DLD1 (cell line): ENCODE results near the gene DGKD.

Experiments used
- in situ Hi-C: cut with HindIII; loops from 2 replicates; pipeline ENCODE4 v1.10.0; 2017; ENCODE audit warnings: low sequenced_read_pairs

DGKD gene

DNA sequence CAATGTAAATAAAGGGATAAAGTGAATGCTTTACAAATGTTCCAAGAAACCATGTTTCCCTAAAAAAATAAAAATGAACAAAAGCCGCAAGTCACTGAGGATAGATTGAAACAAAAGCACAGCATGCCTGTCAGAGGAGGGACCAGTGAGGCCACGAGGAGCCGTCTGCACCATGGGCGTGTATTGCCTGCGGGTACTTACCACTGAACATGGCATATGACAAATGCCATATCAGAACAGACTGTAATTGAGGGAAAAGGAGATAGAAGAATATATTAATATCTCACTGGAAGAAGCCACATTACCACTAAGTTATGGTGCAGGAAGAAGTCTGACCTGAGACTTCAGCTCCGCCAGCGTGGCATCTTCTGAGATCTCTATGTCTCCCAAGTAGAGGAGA lies 136.5 kb downstream of the DGKD start:
- in situ Hi-C loops = no loop called here

DNA sequence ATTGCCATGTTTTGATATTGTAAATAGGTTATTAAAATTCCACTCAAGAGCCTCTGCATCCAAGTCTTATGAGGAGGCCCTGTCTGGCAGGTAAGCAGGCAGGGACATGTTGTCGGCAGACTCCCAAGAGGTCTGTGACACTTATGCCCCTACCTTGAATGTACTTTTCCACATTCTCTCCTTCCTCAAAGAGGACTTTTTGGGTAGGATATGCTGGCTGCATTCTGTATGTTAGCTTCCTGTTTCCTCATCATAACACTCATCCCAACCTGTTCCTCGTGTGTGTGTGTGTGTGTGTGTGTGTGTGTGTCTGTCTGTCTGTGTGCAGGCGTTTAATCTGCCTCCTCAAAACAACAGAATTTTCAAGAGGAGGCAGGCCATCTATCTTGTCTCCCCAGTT lies 137.0 kb downstream of the DGKD start:
- in situ Hi-C loops = no loop called here

DNA sequence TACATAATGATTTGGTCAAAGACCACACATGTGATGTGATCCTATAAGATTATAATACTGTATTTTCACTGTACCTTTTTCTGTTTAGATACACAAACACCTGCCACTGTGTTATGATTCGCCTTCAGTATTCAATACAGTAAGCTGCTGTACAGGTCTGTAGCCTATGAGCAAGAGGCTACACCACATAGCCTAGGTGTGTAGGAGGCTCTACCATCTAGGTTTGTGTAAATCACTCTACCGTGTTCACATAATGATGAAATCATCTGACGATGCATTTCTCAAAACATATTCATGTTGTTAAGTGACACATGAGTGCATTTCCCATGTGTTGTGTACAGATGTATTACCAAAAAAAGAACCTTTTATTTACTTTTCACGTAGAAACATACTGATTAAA lies 137.8 kb downstream of the DGKD start:
- in situ Hi-C loops = no loop called here

DNA sequence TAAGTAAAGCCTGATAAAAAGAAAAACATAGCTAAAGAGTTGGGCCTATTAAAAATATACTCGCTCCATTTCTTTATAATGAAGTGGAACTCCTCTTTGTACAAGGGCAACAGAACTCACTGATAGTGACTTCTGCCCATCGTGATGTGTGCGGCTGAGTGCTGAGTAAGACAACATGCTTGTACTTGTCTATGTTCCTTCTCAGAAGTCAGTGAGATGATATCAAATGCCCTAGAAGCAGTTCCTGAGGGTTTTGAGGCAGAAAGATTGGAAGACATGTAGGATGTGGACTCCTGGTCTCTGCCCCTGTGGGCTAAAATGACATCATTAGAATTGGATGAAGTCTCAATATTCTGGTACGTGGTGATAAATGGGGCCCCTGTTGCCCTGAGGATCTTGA lies 138.5 kb downstream of the DGKD start:
- in situ Hi-C loops = no loop called here

DNA sequence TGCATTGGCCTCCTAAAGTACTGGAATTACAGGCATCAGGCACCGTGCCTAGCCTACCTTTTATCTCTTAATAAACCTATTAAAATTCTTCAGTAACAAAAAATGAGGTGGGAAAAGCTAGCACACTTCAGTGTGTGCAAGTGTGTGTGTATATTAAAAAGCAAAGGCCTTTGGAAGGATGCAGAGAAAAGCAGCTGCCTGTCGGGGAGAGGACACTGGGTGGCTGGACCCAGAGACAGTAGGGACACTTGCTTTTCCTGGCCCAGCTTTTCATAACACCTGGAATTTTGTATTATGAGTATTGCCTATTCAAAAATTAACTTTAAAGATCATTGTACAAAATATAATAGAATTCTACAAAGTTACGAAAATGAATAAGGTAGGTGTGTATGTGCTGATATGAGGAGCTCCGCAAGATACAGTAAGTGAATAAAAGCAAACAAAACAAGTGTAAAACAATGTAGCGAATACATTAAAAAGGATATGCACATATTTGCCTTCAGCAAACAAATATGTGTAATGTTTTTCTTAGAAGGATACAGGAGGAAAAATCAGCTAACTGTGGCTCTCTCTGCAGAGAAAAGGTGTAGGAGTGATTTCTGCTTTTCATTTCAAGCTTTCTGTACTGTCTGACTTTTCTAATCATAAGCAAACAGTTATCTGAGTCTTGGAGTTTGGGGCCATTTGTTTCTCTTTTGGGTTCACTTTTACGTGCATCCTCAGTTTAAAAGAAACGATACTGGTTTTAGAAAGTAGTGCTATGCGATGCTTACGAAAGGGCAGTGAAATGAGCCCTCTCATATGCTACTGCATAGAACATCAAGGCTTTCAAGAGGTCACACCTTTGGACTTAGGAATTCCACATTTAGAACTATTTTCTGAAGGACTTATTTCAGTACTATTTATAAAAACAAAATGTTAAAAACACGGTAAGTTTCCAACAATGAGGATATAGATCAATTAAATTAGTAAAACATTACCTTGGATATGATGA lies 141.5 kb downstream of the DGKD start:
- in situ Hi-C loops = no loop called here

DNA sequence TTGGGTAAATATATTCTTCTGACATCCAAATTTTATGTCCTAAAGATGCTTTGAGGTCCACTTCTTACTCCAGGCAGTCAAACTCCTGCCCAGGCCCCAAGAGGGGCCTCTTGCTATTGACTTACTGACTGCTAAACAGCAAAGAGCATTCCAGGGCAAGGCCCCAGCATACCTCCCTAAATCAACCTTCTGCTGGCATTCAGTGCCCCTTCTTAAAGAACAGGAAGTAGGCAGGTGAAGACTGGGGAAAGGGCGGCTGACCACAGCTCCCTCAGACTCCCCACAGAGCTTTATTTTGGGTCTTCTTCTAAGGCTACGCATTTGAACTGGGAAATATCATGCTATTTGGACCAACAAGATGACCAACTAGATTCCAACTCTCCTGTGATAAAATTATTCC lies 143.4 kb downstream of the DGKD start:
- in situ Hi-C loops = no loop called here

DNA sequence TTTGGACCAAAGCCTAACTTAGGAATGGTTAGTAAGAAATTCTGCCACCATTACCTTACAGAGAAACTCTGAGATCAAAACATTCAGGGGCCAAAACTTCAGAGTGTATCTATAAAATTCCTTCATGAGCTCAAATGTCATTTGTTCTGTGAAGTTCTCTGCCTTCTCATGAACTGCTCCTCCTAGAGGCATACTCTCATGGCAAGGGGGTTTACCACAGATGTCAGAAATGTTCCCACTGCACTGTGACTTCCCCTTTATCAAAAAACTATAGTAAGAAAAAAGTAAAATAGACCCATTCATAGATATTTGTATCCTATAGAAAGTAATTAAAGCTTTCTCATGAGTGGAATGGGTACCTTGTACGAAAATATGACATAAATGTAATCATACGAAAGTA lies 143.8 kb downstream of the DGKD start:
- in situ Hi-C loops = no loop called here

DNA sequence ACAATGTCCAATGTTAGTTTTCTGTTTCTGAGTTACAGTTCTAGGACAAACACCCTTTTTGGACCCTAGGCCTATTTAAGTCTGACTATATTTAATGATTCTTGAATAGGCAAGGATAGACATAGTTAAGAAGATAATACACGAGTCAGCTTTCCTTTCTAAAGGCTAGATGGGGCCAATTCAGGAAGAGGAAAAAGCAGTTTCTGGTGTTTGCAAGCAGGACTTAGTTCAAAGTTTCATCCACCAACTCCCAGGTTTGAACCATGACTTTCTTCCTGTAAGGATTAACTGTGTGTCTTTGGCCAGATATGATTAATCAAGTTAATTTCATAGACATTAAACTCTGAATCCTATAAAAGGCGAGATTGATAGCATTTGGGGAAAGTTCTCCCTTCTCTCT lies 145.6 kb downstream of the DGKD start:
- in situ Hi-C loops = no loop called here

DNA sequence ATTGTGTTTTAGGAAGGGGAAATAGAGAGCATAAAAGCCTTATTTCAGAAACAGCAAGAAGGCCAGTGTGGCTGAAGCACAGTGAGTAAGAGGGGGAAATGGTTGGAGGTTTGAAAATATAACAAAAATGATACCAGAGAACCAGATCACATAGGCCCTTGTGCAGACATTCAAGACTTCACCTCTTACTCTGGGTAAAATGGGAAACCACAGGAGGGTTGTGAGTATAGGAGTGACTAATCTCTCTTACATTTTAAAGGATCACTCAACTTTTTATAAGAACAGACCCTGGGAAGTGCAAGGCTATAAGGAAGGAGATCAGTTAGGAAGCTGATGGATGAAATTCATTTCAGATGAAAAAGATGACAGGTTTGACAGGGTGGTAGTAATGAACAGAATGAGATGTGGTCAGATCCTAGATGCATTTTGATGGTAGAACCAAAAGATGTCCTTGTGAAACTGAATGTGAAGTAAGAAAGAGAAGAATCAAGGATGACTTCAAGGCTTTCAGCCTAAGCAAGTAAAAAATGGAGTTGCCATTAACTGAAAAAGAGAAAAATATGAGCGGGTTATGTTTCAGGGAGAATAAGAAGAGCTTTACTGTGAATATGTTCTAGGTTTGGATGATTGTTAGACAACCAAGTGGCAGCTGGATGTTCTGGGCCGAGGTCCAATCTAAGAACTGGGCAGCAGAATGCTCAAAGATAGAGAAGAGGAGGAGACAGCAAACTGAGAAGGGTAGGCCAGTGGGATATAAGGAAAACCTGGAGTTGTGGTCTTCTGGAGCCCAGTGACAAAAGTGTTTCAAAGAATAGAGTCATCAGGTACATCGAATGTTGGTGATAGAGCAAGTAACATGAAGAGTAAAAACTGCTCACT lies 147.1 kb downstream of the DGKD start:
- in situ Hi-C loops = no loop called here

DNA sequence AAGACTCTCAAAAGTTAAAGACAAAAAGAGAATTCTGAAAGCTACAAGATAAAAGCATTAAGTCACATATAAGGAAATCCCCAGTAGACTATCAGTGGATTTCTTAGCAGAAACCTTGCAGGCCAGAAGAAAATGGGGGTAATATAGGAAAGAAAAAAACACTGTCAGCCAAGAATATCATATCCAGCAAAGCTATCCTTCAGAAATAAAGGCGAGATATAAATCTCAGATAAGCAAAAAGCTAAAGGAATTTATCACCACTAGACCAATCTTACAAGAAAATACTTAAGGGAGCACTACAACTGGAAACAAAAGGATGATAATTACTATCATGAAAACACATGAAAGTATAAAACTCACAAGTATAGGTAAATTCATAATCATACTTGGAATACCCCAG lies 149.2 kb downstream of the DGKD start:
- in situ Hi-C loops = no loop called here

DNA sequence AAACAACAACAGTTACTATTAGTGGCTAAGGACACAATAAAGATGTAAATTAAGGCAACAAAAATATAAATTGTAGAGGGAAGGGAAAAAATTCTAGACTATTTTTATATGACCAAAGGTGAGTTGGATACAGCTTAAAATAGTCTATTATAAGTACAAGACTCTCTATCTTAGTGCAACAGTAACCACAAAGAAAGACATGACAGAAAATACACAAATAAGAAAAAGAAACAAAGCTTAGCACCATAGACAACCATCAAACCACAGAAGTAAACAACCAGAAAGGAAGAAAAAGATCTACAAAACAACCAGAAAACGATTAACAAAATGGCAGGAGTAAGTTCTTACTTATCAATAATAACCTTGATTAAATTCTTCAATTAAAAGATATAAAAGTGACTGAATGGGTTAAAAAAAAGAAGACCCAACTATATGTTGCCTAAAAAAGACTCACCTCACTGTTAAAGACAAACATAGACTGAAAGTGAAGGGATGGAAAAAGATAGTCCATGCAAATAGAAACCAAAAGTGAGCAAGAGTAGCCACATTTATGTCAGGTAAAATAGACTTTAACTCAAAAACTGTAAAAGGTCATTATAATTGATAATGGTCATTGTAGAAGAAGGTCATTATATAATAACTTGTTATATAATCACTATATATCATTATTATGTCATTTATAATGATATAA lies 149.8 kb downstream of the DGKD start:
- in situ Hi-C loops = no loop called here

DNA sequence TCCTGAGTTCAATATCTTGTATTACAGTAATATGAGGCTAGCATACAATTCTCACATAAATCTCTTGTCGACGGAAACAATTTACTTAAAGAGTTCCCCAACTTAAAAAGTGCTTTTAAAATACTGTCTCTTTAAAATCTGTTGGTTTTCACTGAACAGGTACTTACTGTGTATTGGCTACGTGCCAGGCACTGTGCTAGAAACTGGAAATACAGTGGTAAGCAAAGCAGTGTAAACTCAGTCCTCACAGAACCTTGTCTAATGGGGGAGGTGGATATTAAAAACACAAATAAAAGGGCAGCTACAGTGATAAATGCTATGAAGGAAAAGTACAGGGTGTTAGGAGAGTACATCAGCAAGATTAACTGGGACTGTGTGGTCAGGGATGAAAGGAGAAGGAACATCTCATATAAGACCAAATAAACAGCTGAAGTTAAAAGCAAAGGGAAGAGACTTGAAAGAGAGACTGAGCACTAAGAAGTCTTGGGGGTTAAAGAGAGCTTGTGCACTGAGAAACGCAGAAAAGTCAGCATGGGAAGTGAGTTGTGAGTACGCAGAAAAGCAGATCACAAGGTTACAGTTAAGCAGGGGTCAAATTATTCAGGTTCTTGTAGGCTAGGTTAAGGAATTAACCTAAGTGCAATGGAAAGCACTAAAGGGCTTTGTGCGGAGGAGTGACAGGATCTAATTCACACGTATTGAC lies 159.8 kb downstream of the DGKD start:
- in situ Hi-C loops = no loop called here

DNA sequence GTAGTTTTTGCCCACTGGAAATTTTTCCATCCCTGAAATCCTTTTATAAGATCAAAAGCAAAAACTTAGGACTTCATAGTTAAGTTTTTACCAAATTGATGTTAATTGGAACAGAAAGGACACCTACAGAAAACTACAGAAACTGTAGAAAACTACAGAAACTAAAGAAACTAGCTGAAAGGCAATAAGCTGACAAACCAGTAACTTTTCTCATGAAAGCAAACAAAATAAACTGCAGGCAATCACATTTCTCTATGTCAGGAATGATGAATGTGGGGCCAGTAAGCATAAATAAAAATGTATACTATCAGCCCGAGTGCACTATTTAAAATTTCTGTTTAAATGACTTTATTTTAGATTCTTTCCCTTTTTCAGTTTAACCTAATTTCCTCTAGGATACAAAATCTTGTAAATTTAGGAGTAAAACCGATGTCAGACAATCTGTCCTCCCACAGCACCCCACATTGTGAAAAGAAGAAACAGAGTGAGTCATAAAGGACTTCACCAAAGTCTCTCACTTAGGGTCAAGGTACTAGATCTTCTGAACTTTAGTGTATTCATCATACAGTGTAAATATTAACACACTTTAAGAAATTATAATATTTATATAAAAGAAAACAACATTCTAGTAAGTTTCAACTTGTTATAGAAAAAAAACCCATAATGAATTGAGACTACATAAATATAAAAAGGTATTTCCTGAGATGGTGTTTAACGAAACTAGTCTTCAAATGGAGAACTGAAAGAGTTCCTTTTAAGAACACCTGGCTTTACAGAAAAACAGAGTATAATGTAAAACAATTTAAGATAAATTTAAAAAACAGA lies 165.7 kb downstream of the DGKD start:
- in situ Hi-C loops = no loop called here
